ENCODE data around the gene PDE1C.

- TF ChIP-seq CTCF (conservative IDR thresholded peaks at IDR 0.05) (no peak), ZFX (IDR thresholded peaks at IDR 0.05) (no peak)
Measured at GRCh38 chr7:32022966-32023365, 47.2 kb downstream of the PDE1C start.
